ENCODE data around the gene PTPRM. TPM values are rescaled to one million over a fixed set of nuclear protein-coding genes. Genes with fewer than 3 reads are reported as not detected.

Gene PTPRM
- total RNA-seq, 1 experiment from 2014 or later: 6.2 TPM

- no peak overlapping the region for H3K4me3 Mint-ChIP-seq
- Histone ChIP-seq H2BK5ac (ENCODE audit: insufficient read length, low read length) (no peak overlapping the region), H4K8ac (replicated peaks; ENCODE audit: insufficient read length, low read depth, low read length) (no peak overlapping the region)
These were observed 814.8 kb downstream of the PTPRM start for GRCh38 chr18:8381821-8382459.

More at GRCh38 chr18:8381821-8382459, 814.8 kb downstream of the PTPRM start:
- TF ChIP-seq CTCF (conservative IDR thresholded peaks at IDR 0.05): no peak
- Histone ChIP-seq H3K4me1 (ENCODE audit: insufficient read depth, low read length) (no peaks in the 10 kb centered on the region), H3K27me3 (ENCODE audit: insufficient read depth, low read length) (no peaks in the 10 kb centered on the region), H3K9me3 (ENCODE audit: control insufficient read depth, low read depth, low read length) (no peaks in the 10 kb centered on the region), H3K18ac (ENCODE audit: insufficient read length, low read depth, low read length) (no peak overlapping the region), H2BK12ac (ENCODE audit: insufficient read length, low read depth, low read length) (no peak overlapping the region), H3K9ac (ENCODE audit: extremely low read depth, insufficient read length, low read length) (no peak overlapping the region), H2BK15ac (ENCODE audit: low read depth, low read length) (no peak overlapping the region), H3K4me2 (ENCODE audit: insufficient read depth, insufficient read length, low read length) (no peak overlapping the region), H3K4ac (ENCODE audit: low read depth, low read length) (no peak overlapping the region), H3T11ph (ENCODE audit: low read length) (no peak overlapping the region), H3K23me2 (ENCODE audit: insufficient read length, low read depth, low read length, poor library complexity, severe bottlenecking) (no peaks in the 10 kb centered on the region), H2AK5ac (ENCODE audit: insufficient read length, low read length) (no peak overlapping the region), H3K14ac (ENCODE audit: insufficient read depth, low read length) (no peak overlapping the region), H2BK20ac (ENCODE audit: low read depth, low read length, poor library complexity, severe bottlenecking) (no peak overlapping the region), H2BK120ac (ENCODE audit: low read depth, low read length, poor library complexity, severe bottlenecking) (no peak overlapping the region), H4K91ac (ENCODE audit: insufficient read length, low read depth, low read length) (no peak overlapping the region), H3K79me1 (ENCODE audit: insufficient read depth, low read depth, low read length, poor library complexity, severe bottlenecking) (no peaks in the 10 kb centered on the region), H3K27ac (ENCODE audit: insufficient read length, low read depth, low read length) (no peak overlapping the region), H4K5ac (ENCODE audit: insufficient read length, low read depth, low read length) (no peak overlapping the region), H4K20me1 (ENCODE audit: control insufficient read depth, insufficient read depth, insufficient read length) (no peaks in the 10 kb centered on the region), H2AFZ (ENCODE audit: low read length) (no peak overlapping the region), H3K23ac (ENCODE audit: insufficient read length, low read depth, low read length) (no peak overlapping the region), H3K56ac (ENCODE audit: insufficient read length, low read depth, low read length) (no peak overlapping the region), H3K79me2 (ENCODE audit: insufficient read depth, low read length) (no peaks in the 10 kb centered on the region)
- Mint-ChIP-seq H3K27ac (no peak overlapping the region), H3K4me1 (peaks cover 8% of the 10 kb centered on the region in 2 experiments; a peak in 3 of 4 replicates), H3K9me3 (no peaks in the 10 kb centered on the region), H3K27me3 (ENCODE audit: low read depth) (no peaks in the 10 kb centered on the region), H3K36me3 (ENCODE audit: insufficient read depth in 1 of 3, low read depth in 3 of 3) (peaks cover 0 to 2% (median 2%) of the 10 kb centered on the region in 3 experiments; a peak in 3 of 7 replicates)
- no CpG with 5 or more reads among the region's 9 CpGs for WGBS (ENCODE audit: extremely low coverage, insufficient read length, low lambda C conversion rate)
- DNase-seq: no peak
